ENCODE measurements around the gene LRRC57.
A peak's percentile ranks its signal among the peaks of the same experiment; 100 is the strongest.

LRRC57 gene

GRCh38 chr15:42503825-42504224, 44.8 kb downstream of the LRRC57 start:
- TF ChIP-seq, protein P1, sequence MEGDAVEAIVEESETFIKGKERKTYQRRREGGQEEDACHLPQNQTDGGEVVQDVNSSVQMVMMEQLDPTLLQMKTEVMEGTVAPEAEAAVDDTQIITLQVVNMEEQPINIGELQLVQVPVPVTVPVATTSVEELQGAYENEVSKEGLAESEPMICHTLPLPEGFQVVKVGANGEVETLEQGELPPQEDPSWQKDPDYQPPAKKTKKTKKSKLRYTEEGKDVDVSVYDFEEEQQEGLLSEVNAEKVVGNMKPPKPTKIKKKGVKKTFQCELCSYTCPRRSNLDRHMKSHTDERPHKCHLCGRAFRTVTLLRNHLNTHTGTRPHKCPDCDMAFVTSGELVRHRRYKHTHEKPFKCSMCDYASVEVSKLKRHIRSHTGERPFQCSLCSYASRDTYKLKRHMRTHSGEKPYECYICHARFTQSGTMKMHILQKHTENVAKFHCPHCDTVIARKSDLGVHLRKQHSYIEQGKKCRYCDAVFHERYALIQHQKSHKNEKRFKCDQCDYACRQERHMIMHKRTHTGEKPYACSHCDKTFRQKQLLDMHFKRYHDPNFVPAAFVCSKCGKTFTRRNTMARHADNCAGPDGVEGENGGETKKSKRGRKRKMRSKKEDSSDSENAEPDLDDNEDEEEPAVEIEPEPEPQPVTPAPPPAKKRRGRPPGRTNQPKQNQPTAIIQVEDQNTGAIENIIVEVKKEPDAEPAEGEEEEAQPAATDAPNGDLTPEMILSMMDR (conservative IDR thresholded peaks at IDR 0.05; ENCODE audit: low read depth), result no peak
- DNase-seq (ENCODE audit: low spot score), result no peak
- ChIA-PET CTCF (interaction anchor here (0.6 to 0.7 kb wide), 3 partner anchors 14 to 342 kb away, joined by 3 to 4 read pairs (median 4); no protein-coding TSS in a partner anchor), POLR2A (ENCODE audit: low non-redundant PET) (no interaction called here)
- H3K27ac ChIP-seq, result no peak overlapping the region

DNA sequence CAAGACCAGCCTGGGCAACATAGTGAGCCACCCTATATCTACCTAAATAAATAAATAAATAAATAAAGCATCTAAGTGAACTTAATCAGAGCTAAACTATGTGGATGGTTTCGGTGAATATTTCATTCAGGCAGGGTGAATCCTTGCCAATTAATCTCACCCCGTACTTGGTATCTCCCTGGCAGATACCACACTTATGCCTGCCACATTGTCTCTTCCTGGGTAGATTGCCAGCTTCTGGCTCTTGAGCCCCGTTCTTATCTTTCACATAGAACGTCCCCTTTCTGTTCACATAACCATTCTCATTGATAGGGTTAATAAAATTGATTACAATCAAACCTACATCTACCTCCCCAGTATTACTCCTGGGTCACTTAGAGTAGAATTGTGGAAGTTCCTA, 46.1 kb downstream of the LRRC57 start:
- TF ChIP-seq, protein P1 (conservative IDR thresholded peaks at IDR 0.05; ENCODE audit: low read depth), result no peak
- CTCF ChIA-PET, result no interaction called here
- DNase-seq (ENCODE audit: low spot score), result no peak
- POLR2A ChIA-PET (ENCODE audit: low non-redundant PET), result no interaction called here
- H3K27ac ChIP-seq, result no peak overlapping the region

DNA sequence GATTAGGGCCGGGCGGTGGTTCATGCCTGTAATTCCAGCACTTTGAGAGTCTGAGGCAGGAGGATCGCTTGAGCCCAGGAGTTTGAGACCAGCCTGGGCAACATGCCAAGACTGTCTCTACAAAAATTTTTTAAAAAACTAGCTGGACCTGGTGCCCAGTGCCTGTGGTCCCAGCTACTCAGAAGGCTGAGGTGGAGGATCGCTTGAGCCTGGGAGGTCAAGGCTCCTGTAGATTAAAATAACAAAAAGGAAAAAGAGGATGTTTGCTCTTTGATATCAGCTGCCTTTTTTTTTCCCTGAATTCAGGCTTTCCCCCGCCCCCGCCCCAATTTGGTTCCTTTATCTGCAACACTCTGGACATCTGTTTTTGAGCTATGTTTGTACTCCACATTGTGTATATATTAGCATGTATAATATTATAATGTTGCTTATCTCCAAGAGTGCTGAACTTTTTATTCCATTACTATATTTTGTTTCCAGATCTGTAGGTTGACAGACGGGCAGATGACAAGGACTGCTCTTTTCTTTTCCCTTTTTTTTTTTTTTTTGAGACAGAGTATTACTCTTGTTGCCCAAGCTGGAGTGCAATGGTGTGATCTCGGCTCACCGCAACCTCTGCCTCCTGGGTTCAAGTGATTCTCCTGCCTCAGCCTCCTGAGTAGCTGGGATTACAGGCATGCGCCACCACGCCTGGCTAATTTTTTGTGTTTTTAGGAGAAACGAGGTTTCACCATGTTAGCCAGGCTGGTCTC, 48.6 kb downstream of the LRRC57 start:
- DNase-seq (ENCODE audit: low spot score), result no peak
- TF ChIP-seq, protein P1 (conservative IDR thresholded peaks at IDR 0.05; ENCODE audit: low read depth), result no peak
- ChIA-PET CTCF (interaction anchor here (0.6 kb wide), 1 partner anchor 9 kb away, joined by 3 read pairs; the partner anchor contains the start of gene ZNF106), POLR2A (ENCODE audit: low non-redundant PET) (no interaction called here)
- peak overlapping the region; percentile 68 for H3K27ac ChIP-seq

DNA sequence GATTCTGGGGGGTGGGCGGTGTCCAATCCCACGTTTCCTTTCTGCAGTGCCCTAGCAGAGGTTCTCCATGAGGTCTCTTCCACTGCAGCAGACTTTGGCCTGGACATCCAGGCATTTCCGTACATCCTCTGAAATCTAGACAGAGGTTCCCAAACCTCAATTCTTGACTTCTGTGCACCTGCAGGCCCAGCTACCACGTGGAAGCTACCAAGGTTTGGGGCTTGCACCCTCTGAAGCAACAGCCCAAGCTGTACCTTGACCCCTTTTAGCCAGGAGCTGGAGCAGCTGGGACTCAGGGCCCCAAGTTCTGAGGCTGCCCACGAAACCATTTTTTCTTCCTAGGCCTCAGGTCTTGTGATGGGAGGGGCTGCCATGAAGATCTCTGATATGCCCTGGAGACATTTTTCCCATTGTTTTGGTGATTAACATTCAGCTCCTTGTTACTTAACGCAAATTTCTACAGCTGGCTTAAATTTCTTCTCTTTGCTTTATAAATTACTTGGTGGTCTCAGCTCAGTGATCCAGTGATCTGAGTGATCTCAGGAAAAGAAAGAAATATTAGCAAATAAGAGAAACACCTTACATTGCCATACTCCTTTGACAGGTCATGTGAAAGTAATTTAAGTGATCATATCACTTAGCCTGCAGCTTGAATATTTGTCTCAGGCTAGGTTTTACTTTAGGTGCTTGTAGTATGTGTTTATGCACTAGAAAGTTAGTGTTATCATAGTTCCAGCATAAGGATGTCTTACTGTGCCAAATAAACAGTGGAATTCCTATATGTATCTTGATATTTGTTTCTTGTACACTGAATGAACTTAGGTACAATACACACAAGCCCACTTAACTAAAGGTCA, 50.2 kb downstream of the LRRC57 start:
- peak overlapping the region; percentile 68 for H3K27ac ChIP-seq
- no peak for DNase-seq (ENCODE audit: low spot score)
- TF ChIP-seq, protein P1 (conservative IDR thresholded peaks at IDR 0.05; ENCODE audit: low read depth), result no peak
- ChIA-PET POLR2A (ENCODE audit: low non-redundant PET) (interaction anchor here (0.8 kb wide), 1 partner anchor 50 kb away, joined by 3 read pairs; no protein-coding TSS in a partner anchor), CTCF (interaction anchor here (0.6 to 0.9 kb wide), 2 partner anchors 32 to 66 kb away, joined by 3 read pairs; no protein-coding TSS in a partner anchor)

DNA sequence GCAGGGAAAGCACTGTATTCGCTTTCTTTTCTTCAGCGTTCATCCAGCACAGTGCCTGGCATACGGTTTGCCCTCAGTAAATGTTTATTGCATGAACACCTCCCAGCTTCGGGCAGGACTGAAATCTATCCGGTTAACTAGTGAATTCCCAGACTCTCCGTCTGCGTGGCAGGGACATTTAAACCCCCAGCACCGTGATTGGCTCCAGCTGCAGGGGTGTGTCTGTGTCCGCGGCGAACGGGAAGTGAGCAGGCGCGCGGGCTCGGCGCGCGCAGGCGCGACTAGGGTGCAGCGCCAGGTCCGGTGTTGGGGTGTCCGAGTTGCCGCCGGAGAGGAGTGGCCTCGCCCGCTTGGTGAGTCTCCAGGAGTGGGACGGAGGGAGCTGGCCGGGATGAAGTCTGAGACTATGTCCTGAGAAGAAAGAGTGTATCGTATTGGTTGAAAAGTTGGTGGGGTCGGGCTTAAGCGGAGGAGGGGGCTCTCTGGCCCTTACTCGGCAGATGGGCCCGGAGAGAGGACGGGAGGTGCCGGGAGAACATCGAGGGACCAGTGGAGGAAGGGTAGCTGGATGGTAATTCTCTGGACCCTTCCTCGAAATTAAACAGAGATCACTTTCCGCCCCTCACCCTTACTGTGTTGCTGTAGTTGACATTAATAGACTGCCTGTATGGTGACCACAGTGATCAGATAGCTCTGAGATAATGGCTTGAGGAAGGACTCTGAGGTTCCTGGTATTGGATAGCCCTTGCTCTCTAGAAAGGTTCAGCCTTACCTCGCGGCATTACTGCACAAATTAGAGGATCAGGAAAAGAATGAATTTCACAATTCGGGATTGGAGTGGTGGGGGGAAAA, 53.0 kb downstream of the LRRC57 start, which contains the start of gene SNAP23:
Gene SNAP23 (plus strand): TSS at position 274 of the 852 bp plus-strand sequence. CDS start 16,213 bp downstream, outside the sequence.
- TF ChIP-seq, protein P1 (conservative IDR thresholded peaks at IDR 0.05; ENCODE audit: low read depth), result no peak
- CTCF ChIA-PET, result interaction anchor here (0.6 kb wide), 1 partner anchor 556 kb away, joined by 5 read pairs; no protein-coding TSS in a partner anchor
- peak within 1 kb of the TSS; percentile 79 for H3K27ac ChIP-seq
- POLR2A ChIA-PET (ENCODE audit: low non-redundant PET), result no interaction called here
- DNase-seq (ENCODE audit: low spot score), result peak; percentile 97
